NCI-H1417 treated with DMSO at 0.1 percent for 48 hours (cell line): ENCODE results near the gene NT5C1A.

Experiments used
- DNase-seq: peaks from one replicate; lab custom pipeline; 2025; lab: John Stamatoyannopoulos, UW

NT5C1A gene

DNA sequence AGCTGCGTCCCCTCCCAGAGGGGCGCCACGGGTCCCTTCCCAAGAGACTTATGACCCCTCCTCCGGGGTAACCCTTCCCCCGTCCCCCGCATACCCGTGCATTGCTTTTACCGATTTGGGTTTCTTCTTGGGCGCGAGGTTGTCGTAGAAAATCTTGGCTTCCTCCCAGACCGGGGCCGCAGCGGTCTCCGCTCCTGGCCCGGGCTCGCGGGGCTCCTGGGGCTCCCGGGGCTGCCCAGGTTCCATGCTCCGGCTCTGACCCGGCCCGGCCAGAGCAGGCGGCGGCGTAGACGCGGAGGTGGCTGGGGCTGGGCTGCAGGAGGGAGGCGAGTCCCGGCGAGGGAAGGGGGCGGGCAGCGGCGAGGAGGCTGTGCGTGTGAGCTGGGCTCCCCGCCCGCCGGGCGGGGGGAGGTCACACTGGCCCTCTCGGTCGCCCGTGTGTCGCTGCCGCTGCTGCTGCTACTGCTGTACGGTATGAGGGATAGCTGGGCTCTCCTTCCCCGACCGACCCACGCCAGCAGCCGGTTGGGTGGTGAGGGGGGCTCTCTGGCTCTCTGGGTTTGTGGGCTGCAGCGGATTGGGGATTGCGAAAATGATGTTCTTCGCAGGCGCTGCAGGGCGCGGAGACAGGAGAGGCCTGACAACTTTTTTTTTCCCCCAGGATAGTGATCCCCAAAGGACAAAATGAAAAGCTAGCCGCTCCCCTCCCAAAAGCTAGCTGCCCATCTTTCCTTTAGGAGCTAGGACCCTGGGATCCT is at the start of gene NT5C1A:
Gene NT5C1A, minus strand, starts transcription at position 315 of the 758 bp plus-strand sequence. Its CDS starts 69 bp downstream, at position 246.
- no peak for DNase-seq

DNA sequence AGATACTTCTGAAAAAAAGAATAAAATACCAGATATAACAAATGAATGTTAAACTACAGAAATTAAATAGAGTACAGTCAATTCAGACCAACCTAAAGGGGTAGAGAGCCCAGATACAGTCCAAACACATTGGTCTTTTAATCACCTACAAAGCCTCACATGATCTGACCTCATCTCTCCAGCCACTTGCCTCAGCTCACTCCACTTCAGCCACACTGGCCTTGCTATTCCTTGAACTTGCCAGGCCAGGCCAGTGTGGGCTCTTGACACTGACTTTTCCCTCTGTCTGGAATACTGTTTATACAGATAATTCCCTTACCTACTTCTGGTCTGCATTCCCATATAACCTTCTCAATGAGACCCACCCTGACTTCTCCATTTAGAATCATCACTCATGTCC is 49.8 kb upstream of the NT5C1A start:
- DNase-seq = no peak

DNA sequence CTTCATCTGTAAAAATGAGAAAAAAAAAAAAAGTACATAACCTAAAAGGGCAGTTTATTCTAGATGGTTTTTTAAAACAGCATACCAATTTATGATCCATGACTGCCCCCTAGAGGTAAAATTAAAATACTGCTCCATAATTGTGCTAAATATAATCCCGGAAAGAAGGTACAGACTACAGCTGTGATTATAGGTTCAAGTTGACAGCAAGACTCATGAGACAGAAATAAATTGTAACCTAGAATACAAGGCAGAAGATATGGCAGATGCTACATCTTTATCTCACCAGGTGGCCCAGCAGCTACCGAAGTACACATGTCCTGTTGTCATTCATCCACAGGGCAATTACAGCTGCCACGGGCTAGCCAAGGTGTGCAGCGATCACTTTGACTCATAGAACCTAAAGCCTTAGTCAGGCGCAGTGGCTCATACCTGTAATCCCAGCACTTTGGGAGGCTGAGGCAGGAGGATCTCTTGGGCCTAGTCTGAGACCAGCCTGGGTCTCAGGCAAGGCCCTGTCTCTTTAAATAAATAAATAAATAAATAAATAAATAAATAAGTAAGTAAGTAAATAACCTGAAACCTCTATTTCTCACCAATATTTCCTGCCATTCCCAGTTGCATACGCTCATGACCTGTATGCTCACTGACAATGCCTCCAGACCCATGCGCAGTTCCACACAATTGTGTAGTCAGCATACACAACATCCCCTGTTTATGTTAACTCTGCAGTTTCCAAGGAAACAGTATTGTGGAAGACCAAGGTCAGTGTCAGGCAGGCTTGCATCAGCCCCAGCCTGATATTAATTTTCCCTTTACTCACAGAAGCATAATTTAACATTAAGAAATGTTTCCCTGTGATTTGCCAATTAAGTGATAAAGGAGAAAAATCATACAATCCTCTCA is 48.4 kb upstream of the NT5C1A start:
- peak; percentile 68 for DNase-seq

DNA sequence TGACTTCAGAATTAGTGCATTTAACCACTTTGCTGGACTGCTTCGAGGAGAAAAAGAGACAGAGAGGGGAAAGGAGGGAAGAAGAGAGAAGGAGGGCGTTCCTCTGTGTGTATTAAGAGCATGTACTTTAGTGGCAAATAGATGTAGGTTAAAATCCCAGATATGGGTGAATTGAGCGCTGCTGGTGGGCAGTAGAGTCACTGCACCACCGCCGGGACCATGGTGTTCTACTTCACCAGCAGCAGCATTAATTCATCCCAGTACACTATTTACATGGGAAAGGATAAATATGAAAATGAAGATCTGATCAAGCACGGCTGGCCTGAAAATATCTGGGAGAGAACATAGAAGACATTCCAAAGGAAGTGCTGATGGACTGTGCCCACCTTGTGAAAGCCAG is 45.9 kb upstream of the NT5C1A start:
- no peak for DNase-seq

DNA sequence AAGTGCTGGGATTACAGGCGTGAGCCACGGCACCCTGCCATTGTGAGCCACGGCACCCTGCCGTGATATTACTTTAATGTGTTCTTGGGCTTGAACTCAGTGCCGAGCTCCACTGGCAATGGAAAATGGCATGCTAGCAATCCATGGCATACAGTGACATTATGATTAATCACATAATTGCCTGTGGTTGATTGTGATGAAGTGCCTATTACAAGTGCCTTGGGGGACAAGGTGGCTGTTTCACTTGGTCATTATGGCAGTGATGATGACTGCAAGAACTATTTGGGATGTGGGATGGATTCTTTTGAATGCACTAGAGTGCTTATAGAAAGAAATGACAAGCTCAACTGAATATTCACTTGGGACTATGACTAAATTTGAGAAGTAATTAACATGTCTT is 41.6 kb upstream of the NT5C1A start:
- DNase-seq = no peak

DNA sequence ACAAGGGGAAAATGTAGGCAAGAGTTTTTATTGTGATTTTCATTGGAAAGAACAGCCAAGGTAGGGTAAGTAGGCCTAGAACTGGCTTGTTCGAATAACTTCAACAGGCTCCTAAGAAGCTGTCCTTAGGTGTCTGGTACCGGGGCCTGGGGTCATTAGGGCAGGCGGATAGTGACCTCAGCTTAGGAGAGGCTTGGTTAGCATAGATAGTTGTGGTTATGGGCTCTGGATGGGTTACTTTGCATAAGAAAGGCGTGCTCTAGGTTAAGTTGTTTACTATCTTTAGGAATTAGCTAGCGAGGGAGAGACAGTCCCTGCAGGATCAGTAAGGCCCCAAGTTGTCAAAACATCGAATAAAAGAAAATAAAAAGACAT is 40.0 kb upstream of the NT5C1A start:
- no peak for DNase-seq

DNA sequence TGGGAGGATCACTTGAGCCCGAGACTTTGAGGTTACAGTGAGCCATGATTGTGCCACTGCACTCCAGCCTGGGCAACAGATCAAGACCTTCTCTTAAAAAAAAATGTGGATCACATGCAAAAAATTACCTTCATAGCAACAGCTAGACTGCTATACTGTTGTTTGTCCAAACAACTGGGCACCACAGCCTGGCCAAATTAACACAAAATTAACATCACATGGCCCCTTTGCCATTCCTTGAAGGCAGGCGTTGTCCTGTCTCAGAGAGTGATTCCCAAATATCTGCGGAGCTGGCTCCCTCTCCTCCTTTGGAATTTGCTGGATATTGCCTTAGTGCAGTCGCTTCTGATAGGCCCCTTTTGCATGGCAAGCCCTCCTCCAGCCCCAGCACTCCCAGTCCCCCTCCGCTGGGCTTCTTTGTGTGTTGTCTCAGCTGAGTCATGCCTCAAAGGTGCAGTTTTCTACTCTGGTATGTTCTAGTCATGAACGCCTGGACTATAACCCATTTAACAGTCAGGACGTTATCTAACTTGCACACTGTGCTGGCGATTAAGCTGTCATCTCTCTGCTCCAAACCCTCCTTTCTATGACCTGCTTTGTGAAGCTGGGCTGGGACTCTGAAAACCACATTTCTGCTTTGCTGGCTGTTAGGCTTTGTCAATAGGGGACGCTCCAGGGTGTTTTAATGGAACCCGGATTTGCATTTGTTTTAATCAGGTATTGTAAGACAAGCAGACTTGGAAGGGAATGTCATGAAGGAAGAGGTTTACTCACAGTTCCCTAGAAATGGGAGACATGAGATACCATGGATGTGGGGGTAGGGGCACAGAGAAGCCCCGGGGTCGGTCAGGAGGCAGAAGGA is 39.4 kb upstream of the NT5C1A start:
- no peak for DNase-seq

GRCh38 chr1:39707506-39707905 is 35.6 kb upstream of the NT5C1A start:
- DNase-seq = no peak

- no peak for DNase-seq
These were observed 32.9 kb upstream of the NT5C1A start for GRCh38 chr1:39704757-39705156.

- no peak for DNase-seq
These were observed 29.1 kb upstream of the NT5C1A start for GRCh38 chr1:39701049-39701439.

DNA sequence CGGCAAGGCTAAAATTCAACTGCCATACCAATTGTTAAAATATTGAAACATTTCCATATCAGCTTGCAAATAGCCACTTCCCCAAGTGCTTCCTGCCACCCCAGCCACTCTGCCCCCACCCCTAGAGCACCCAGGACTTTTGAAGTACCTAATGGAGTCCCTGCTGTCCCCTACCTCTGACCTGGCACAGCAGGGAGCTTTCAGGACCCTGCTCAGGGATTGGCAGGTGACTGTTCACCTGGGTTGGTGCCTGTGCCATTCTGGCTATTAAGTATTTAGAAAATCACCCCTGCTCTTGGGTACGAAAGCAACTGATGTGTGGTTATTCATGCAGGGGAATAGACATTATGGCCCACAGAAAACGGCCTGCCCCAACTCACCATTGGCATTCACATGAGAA is 28.4 kb upstream of the NT5C1A start:
- DNase-seq = no peak

DNA sequence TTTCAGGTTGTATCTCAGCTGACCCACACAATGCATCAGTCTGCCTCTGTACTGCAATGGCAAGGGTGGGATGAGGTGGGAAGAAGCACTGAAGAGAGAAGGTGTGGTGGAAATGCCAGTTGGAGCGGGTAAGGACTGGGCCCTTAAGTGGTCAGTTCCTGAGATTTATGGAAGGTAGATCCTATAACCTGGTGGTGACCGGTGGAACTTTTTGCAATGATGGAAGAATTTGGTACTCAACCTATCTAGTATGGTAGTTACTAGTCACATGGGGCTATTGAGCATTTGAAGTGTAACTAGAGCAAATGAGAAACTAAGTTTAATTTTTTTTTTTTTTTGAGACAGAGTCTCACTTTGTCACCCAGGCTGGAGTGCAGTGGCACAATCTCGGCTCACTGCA is 27.5 kb upstream of the NT5C1A start:
- no peak for DNase-seq

DNA sequence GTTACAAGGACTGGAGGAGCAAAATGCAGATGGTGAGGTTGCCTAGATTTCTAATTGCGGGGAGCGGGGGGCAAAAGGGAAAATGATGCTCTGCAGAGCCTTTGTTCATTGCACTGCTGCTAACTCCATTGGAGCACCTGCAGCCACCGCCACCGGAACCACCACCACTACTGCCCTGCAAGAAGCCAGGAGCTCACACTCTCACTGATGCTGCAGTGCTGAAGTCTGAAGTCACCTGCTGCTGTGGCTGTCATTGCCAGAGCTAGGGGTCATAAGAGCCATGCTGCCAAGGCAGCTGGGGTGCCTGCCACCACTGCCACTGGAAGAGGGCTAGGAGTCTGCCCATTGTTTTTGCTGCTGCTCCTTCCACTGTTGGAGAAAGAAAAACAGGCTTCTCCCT is 26.7 kb upstream of the NT5C1A start:
- no peak for DNase-seq

DNA sequence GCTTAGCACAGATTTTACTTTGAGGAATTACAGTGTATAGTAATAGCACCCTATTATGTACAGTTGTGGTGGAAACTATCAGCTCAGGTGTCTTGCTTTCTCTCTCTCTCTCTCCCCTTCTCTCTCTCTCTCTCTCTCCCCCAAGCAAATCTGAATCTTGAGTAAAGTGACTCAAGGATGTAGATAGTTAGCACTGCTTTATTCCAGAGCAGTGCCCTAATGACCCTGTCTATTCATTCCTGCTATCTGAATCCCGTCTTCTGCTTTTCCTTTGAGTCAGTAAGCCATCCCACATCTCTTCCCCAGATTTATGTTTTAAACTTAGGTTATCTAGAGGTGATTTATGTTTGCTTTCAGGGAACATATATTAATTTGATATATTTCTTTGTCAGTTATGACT is 24.5 kb upstream of the NT5C1A start:
- no peak for DNase-seq

- no peak for DNase-seq
These were observed 23.1 kb upstream of the NT5C1A start for GRCh38 chr1:39695016-39695415.

GRCh38 chr1:39694026-39694425 is 22.1 kb upstream of the NT5C1A start:
- no peak for DNase-seq

DNA sequence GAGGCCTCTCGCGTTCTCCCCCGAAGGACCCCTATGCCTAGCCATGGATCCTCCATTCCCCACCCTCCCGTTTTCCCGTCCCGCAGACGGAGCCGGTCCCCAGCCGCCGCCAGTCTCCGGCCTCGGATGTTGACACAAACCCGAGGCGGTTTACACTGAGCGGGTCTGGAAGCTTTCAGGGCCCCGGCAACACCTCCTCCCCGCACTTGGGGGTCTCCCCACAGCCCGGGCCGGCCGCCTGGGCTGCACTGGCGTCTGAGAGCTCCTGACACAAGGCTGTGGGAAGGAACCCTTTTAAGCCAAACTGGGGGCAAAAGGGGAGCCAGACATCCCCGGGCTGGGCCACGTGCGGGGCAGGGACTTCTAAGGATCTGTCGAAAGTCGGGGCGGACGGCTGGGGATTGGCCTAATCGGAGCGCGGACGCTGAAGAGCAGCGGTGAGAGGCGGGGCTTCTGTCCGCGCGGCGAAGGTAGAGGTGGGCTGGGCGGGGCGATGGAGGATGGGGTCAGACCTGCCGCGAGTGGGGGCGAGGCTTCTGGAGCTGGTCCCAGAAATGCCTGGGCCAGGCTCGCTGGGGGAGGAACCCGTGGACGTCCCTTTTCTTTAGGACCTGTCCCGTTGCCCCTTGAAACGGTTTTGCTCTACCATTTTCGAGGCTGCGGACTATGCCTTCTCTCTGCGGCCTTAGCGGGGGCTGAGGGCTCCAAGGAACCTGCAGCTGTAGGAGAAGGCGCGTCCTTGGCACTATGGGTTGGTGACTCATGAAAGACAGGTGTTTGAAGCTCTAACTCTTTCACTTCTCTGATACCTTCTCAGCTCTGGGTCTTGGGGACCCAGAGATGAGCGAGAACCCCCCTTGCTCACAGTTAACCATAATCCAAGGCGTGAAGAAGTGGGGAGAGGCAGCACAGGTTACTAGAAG is 20.5 kb upstream of the NT5C1A start:
- DNase-seq = no peak

DNA sequence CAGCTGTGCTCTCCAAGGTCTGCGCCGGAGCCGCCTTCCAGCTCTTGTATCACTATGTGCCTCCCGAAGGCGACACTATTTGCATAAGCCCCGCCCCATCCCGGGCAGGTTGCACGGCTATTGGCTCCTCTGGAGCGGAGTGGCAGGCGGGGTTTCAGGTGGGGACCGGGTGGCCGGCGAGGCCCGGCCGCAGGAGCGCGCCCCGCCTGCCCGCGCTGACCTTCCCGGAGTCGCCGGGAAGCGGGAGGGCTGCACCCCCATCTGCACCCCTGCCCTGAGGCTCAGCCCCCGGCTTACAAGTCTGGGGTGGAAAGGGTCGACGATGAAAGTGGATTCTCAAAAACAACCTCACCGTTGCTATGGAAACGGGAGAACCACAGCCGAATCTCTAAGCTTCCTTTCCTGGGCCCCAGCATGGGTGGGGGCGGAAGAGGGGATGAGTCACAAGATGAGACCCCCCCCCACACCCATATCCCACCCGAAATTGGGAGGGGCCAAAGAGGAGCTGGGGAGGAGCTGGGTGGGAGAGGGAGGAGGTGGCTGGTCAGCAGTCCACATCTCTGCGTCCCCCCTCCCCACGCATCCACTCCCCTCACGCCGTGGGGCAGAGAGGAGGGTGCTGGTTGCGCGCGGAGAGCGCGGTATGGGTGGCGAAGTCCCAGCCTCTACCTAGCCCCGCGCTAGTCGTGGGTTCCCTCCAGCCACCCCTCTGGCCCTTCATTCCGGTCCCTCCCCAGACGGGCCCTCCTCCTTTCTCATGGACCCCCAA is 19.7 kb upstream of the NT5C1A start, which contains the start of gene HPCAL4:
Gene HPCAL4, minus strand, starts transcription at position 51 of the 769 bp plus-strand sequence. CDS start 6,830 bp downstream, outside the sequence.
- peak; percentile 39 for DNase-seq

- no peak for DNase-seq
These were observed 19.0 kb upstream of the NT5C1A start for GRCh38 chr1:39690794-39691382.

DNA sequence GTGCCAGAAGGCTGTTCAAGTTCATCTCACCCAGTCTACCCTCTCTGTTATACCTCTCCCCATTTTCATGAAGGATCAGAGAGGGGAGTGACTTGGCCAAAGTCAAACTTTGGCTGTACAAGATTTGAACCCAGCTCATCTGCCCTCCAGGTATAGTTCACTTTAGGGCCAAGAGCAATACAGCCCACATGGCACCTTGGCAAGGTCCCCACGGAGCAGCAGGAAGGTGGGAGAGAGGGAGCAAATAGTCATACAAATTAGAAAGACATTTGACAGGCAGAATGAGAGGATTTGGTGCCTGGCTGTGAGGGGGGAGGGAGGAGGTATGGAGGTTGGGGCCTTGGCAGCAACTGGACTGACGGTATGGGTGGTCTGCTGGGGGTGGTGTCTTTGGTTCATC is 18.3 kb upstream of the NT5C1A start:
- DNase-seq = no peak
